Dendritic cell treated with granulocyte-macrophage colony-stimulating factor and Interleukin-4, amounts not matched to agents 40 ng/mL and 50 ng/mL, for 4 days (primary cell): ENCODE data around the gene PRX.

ENCODE experiments used
- H3K27ac Mint-ChIP-seq: one replicate; pipeline ENCODE4 v1.8.0; 2022; ENCODE audit warnings: mild to moderate bottlenecking, mixed read lengths
- H3K27me3 Mint-ChIP-seq: one replicate; pipeline ENCODE4 v1.8.0; 2022; ENCODE audit warnings: mild to moderate bottlenecking, mixed read lengths
- H3K36me3 Mint-ChIP-seq: one replicate; pipeline ENCODE4 v1.8.0; 2022; ENCODE audit warnings: low read depth, mixed read lengths
- H3K4me1 Mint-ChIP-seq: one replicate; pipeline ENCODE4 v1.8.0; 2022; ENCODE audit warnings: low read depth, mixed read lengths
- H3K4me3 Mint-ChIP-seq: one replicate; pipeline ENCODE4 v1.8.0; 2022; ENCODE audit warnings: mild to moderate bottlenecking, moderate library complexity, mixed read lengths
- H3K9me3 Mint-ChIP-seq: one replicate; pipeline ENCODE4 v1.8.0; 2022; ENCODE audit warnings: mixed read lengths
- intact Hi-C: fragments of 100-400 bp; cut with micrococcal nuclease; formaldehyde crosslinking; loops from one replicate; pipeline ENCODE4 v1.15.0; 2022

Gene PRX

DNA sequence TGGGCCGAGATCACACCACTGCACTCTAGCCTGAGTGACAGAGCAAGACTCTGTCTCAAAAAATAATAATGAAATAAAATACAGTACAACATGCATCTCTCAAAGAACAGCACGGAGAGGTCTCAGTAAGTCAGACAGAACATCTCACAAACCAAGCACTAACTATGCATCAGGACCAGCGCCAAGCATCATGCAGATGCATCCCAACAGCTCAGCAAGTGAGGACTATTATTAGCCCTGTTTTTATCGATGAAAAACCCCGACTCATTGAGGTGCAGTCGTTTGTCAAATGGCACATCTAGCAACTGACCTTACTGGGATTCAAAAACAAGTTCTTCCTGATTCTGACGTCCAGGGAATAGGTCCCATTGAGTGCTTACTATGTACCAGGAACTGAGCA lies 68.8 kb downstream of the PRX start:
- no peak overlapping the region for H3K27ac Mint-ChIP-seq
- peaks cover 50% of the 10 kb centered on the region for H3K4me1 Mint-ChIP-seq
- intact Hi-C loops, result loop anchor here (10.0 kb wide), 1 partner anchor 60 kb away; no protein-coding TSS in a partner anchor
- peaks cover 38% of the 10 kb centered on the region for H3K36me3 Mint-ChIP-seq
- H3K27me3 Mint-ChIP-seq, result no peaks in the 10 kb centered on the region
- H3K4me3 Mint-ChIP-seq, result no peak overlapping the region
- H3K9me3 Mint-ChIP-seq, result no peaks in the 10 kb centered on the region
